AG04449 (cell line): ENCODE measurements around the gene NAA16.
A peak's percentile ranks its signal among the peaks of the same experiment; 100 is the strongest.
"Not testable (repeated sequence)": the region's sequence is repeated elsewhere in the genome, so short reads cannot be mapped to it uniquely, and the experiment has no call there.

Source experiments
- CTCF ChIA-PET: fragments of 350-600 bp; formaldehyde crosslinking; extraction: SDS; loops from one replicate; lab custom pipeline; 2021; ENCODE audit warnings: antibody characterized with exemption; lab: Yijun Ruan, JAX
- POLR2A ChIA-PET: fragments of 400-600, 350-600 bp; formaldehyde crosslinking; extraction: SDS; loops from one replicate; lab custom pipeline; 2020; ENCODE audit warnings: antibody characterized with exemption, inconsistent platforms; lab: Yijun Ruan, JAX
- DNase-seq: peaks from one replicate; pipeline ENCODE4 v3.0.0-alpha.2; 2010; ENCODE audit warnings: low read depth, low spot score
- H3K4me3 ChIP-seq: 2 replicates; pipeline ENCODE4 v1.5.1; 2011; ENCODE audit warnings: low read depth, mild to moderate bottlenecking, control low read depth, low read length
- TF ChIP-seq, protein P1 (sequence below): IDR thresholded peaks from one replicate; pipeline ENCODE4 v1.5.1; 2011; ENCODE audit warnings: mild to moderate bottlenecking, moderate library complexity, low read length, control low read depth, inconsistent platforms; ENCODE audit not compliant: insufficient read depth; ENCODE audit errors: missing control alignments

Gene NAA16

DNA sequence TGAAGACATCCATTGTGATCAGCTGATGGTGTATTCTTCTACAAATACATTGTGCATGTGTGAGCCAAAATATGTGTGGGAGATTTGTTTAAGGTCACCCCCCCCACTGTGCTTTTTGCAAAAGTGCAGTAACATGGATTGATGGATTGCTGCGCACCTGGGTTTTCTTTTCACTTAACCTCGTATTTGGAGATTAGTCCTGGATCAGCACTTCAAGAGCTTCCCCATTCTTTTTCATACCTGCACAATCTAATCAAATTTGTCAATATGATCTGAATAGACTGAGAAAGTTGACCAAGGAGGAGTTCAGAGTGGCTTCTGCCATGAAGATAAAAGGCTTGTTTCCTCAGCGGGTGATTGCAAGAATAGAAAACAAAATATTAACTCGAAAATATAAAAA is 23.7 kb downstream of the NAA16 start:
- TF ChIP-seq, protein P1, sequence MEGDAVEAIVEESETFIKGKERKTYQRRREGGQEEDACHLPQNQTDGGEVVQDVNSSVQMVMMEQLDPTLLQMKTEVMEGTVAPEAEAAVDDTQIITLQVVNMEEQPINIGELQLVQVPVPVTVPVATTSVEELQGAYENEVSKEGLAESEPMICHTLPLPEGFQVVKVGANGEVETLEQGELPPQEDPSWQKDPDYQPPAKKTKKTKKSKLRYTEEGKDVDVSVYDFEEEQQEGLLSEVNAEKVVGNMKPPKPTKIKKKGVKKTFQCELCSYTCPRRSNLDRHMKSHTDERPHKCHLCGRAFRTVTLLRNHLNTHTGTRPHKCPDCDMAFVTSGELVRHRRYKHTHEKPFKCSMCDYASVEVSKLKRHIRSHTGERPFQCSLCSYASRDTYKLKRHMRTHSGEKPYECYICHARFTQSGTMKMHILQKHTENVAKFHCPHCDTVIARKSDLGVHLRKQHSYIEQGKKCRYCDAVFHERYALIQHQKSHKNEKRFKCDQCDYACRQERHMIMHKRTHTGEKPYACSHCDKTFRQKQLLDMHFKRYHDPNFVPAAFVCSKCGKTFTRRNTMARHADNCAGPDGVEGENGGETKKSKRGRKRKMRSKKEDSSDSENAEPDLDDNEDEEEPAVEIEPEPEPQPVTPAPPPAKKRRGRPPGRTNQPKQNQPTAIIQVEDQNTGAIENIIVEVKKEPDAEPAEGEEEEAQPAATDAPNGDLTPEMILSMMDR, result no peak
- ChIA-PET POLR2A (no interaction called here), CTCF (no interaction called here)
- no peak overlapping the region for H3K4me3 ChIP-seq
- no peak for DNase-seq

DNA sequence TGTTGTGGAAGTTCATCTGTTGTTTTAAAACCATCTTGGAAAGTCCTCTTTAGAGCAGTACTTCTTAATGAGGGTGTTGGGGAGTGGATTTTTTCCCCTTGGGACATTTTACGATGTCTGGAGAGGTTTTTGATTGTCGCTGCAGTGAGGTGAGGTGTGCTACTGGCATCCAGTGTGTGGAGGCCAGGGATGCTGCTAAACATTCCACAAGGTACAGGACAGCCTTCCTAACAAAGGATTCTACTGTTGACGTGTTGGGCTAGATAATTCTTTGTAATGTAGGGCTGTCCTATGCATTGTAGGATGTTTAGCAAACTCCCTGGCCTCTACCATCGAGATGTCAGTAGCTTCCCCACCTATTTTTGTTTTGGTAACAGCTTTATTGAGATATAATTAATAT is 33.3 kb downstream of the NAA16 start:
- ChIA-PET POLR2A (no interaction called here), CTCF (interaction anchor here (0.9 to 1.7 kb wide), 2 partner anchors 8 to 10 kb away, joined by 4 to 5 read pairs; no protein-coding TSS in a partner anchor)
- no peak overlapping the region for H3K4me3 ChIP-seq
- TF ChIP-seq, protein P1, result no peak
- DNase-seq, result no peak

DNA sequence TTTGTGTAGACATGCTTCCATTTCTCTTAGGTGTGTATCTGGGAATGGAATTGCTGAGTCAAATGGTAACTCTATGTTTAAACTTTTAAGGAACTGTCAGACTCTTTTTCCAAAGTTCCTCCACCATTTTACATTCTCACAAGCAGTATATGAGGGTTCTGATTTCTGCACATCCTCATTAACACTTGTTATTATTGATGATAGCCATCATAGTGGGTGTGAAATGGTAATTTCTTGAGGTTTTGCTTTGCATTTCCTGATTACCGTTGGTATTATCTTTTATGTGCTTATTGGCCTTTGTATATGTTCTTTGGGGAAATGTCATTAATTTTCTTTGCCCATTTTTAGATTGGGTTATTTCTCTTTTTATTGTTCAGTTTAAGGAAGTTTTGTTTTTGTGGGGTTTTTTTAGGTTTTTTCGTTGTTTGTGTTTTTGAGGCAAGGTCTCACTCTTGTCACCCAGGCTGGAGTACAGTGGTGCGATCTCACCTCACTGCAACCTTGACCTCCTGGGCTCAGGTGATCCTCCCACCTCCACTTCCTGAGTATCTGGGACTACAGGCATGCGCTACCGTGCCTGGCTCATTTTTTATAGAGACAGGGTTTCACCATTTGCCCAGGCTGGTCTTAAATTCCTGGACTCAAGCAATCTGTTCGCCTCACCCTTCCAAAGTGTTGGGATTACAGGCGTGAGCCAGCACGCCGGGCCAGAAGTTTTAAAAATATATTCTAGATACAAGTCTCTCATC is 34.3 kb downstream of the NAA16 start:
- no peak overlapping the region for H3K4me3 ChIP-seq
- TF ChIP-seq, protein P1, result no peak
- no peak for DNase-seq
- ChIA-PET CTCF (no interaction called here), POLR2A (no interaction called here)

DNA sequence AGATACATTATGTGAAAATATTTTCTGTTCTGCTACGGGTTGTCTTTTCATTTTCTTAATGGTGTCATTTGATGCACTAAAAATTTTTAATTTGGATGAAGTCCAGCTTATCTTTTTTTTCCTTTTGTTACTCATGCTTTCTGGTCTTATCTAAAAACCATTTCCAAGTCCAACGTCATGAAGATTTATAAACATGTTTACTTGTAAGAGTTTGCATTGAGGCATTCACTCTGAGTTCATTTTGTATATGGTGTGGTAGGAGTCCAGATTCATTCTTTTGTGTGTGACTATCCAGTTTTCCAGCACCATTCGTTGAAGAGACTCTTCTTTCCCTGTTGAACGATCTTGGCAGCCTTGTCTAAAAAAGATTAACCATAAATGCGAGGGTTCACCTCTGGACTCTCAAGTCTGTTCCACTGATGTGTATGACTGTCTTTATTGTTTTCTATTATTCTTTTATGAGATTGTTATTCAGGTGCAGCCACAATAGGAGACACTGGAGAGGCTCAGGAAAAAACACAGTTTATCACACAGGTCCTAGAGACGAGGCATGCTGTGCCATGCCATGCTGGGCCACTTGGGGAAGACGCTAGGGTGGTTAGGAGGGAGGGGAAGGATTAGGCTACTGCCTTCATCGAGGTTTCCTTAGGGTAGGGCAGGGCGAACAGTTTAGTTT is 35.0 kb downstream of the NAA16 start:
- CTCF ChIA-PET, result interaction anchor here (1.0 kb wide), 1 partner anchor 14 kb away, joined by 3 read pairs; no protein-coding TSS in a partner anchor
- no peak overlapping the region for H3K4me3 ChIP-seq
- TF ChIP-seq, protein P1, result no peak
- POLR2A ChIA-PET, result no interaction called here
- DNase-seq, result no peak

DNA sequence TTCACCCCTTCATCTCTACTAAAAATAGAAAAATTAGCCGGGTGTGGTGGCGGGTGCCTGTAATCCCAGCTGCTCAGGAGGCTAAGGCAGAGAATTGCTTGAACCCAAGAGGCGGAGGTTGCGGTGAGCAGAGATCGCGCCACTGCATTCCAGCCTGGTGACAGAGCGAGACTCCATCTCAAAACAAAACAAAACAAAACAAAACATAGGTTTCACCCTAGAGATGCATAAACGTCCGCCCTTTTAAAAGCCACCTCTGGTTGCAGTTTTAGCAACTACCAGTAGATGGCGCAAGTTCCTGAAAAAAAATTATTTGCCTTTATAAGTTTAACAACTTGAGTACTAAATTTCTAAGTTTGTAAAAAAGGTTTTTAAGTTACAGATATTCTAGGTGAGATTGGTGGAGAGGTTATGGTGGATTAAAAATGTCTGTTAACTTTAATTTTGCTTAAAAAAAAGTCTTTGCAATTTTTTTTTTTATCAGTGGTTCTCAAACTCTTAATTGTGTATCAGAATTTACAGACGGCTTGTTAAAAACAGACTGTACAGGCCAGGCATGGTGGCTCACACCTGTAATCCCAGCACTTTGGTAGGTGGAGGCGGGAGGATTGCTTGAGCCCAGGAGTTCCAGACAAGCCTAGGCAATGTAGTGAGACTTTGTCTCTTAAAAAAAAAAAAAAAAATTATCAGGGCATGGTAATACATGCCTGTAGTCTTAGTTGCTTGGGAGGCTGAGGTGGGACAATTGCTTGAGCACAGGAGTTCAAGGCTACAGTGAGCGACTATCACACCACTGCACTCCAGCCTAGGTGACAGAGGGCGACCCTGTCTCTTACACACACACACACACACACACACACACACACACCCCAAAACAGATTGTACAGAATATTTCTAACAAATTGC is 42.1 kb downstream of the NAA16 start:
- DNase-seq, result no peak
- POLR2A ChIA-PET, result no interaction called here
- CTCF ChIA-PET, result interaction anchor here (0.8 to 2.5 kb wide), 14 partner anchors 9 to 303 kb away, joined by 3 to 15 read pairs (median 4); no protein-coding TSS in a partner anchor
- H3K4me3 ChIP-seq, result no peak overlapping the region
- TF ChIP-seq, protein P1, result peak; percentile 56

DNA sequence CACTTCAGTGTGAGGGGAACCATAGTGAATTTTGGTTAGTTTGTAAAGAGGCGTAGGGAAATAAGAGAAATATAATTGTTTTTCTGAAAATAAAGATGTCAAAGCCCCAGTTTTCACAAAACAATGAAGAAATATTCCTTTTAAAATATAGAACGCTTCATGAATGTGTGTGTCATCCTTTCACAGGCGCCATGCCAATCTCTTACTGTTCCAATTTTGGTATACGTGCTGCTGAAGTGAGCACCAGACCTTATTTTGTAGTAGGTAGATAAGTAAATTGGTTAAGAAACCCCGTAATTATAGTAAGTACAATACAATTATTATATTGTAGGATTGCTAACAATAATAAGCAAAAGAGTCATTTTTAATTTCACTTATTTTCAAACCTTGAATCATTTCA is 43.3 kb downstream of the NAA16 start:
- H3K4me3 ChIP-seq, result no peak overlapping the region
- ChIA-PET POLR2A (no interaction called here), CTCF (interaction anchor here (0.8 to 2.3 kb wide), 10 partner anchors 9 to 302 kb away, joined by 3 to 7 read pairs (median 4); no protein-coding TSS in a partner anchor)

DNA sequence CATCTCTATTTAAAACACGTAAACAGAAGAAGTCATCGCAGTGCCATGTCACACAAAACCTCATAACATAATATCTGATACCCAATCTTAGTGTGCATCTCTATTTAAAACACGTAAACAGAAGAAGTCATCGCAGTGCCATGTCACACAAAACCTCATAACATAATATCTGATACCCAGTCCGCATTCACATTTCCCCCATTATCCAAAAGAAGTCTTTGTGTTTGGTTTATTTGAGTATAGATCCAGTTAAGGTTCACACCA is 45.2 kb downstream of the NAA16 start:
- DNase-seq, POLR2A ChIA-PET, H3K4me3 ChIP-seq: not testable (repeated sequence)
- CTCF ChIA-PET, result interaction anchor here (2.3 kb wide), 1 partner anchor 19 kb away, joined by 7 read pairs; no protein-coding TSS in a partner anchor

More for the DNA sequence above, 43.3 kb downstream of the NAA16 start:
- TF ChIP-seq, protein P1, result no peak
- DNase-seq, result no peak
